Measurements from ENCODE around the gene ZEB2. TPM values are rescaled to one million over a fixed set of nuclear protein-coding genes. Genes with fewer than 3 reads are reported as not detected.

The ZEB2 gene
- total RNA-seq, result 100 to 1,000 TPM; 168 to 344 (median 251) TPM

- ATAC-seq (ENCODE audit: low FRiP score) (peak; percentile 6), DNase-seq (ENCODE audit: low spot score) (no peak)
- TF ChIP-seq CTCF (IDR thresholded peaks at IDR 0.05), result no peak
These were observed at the start of gene ZEB2 for GRCh38 chr2:144519934-144520731. ZEB2 (minus strand) TSS chr2:144520119; CDS start chr2:144517350, 2,769 bp downstream.

- no peak for TF ChIP-seq CTCF (IDR thresholded peaks at IDR 0.05)
- no peak for ATAC-seq (ENCODE audit: low FRiP score)
- no peak for DNase-seq (ENCODE audit: low spot score)
These were observed 47.8 kb upstream of the ZEB2 start for GRCh38 chr2:144567745-144568144.

GRCh38 chr2:144566448-144566847 lies 46.5 kb upstream of the ZEB2 start:
- DNase-seq (ENCODE audit: low spot score) (no peak), ATAC-seq (ENCODE audit: low FRiP score) (no peak)
- no peak for TF ChIP-seq CTCF (IDR thresholded peaks at IDR 0.05)

DNA sequence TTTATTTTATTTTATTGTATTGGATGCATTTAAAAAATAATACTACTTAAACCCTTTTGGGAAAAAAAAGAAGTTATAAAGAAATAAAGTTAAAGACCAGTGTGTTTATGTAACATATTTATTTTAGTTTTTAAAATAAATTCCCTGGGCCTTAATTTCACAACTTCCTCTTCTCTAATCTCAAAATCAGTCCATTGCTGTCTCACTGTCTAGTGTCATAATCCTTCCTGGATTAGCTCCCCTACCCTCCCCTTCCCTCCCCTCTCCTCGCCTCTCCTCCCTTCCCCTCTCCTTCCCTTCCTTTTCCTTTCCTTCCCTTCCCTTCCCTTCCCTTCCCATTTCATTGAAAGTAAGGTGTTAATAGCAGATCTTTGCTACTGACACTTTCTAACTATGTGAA lies 40.3 kb upstream of the ZEB2 start:
- DNase-seq (ENCODE audit: low spot score) (no peak), ATAC-seq (ENCODE audit: low FRiP score) (no peak)
- TF ChIP-seq CTCF (IDR thresholded peaks at IDR 0.05), result no peak

GRCh38 chr2:144559681-144560080 lies 39.8 kb upstream of the ZEB2 start:
- DNase-seq (ENCODE audit: low spot score) (no peak), ATAC-seq (ENCODE audit: low FRiP score) (no peak)
- no peak for TF ChIP-seq CTCF (IDR thresholded peaks at IDR 0.05)

- DNase-seq (ENCODE audit: low spot score) (no peak), ATAC-seq (ENCODE audit: low FRiP score) (no peak)
- TF ChIP-seq CTCF (IDR thresholded peaks at IDR 0.05), result no peak
These were observed 39.3 kb upstream of the ZEB2 start for GRCh38 chr2:144559242-144559641.

All from omental fat pad (tissue), 4 donors.